Effector CD4-positive, alpha-beta T cell (primary cell): ENCODE results near the gene SEMA3B.
"Not testable (repeated sequence)": the region's sequence is repeated elsewhere in the genome, so short reads cannot be mapped to it uniquely, and the experiment has no call there.

ENCODE experiments used
- DNase-seq: peaks from one replicate; pipeline ENCODE4 v3.0.0-alpha.2; 2020

Gene SEMA3B

DNA sequence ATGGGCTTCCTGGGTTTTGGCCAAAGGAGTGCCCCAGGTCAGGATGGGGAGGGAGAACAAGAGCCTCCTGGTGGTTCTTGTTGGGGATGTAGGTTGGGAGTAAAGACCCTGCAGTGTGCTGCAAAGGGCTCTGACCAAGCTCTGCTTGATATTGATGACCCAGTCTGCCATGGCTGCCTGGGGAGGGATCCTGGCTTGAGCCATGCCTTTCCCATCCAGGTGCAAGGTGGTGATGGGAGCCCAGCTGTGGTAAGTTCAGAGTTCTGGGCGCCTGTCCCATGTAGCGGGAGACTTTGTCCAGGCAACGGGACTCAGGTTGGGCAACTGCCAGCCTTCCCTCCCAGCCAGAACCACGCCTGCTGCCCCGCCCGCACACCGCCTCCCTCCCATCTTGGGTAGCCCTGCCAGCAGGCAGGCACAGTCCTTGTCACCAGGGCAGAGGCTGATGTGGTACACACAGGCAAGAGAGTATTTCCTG lies 30.4 kb upstream of the SEMA3B start:
- no peak for DNase-seq

GRCh38 chr3:50239649-50240048 lies 29.3 kb upstream of the SEMA3B start:
- no peak for DNase-seq

DNA sequence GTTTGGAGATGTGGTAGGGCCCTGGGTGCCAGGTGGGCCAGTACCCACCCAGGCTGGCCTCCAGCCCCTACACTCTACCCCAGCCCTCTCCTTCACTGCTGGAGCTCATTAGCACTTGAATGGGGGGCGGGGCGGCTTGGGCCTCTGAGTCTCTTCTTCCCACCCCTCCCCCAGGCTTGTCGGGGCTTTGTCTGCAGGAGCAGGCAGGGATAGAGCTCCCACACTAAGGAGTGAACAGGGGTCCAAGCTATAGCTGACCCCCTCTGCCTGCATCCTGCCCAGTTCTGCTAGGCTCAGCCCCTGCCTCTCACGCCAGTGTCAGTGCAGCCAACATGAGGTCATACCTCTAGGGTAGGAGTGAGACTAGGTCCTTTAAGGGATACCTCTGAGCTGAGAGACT lies 27.8 kb upstream of the SEMA3B start:
- DNase-seq, result no peak

DNA sequence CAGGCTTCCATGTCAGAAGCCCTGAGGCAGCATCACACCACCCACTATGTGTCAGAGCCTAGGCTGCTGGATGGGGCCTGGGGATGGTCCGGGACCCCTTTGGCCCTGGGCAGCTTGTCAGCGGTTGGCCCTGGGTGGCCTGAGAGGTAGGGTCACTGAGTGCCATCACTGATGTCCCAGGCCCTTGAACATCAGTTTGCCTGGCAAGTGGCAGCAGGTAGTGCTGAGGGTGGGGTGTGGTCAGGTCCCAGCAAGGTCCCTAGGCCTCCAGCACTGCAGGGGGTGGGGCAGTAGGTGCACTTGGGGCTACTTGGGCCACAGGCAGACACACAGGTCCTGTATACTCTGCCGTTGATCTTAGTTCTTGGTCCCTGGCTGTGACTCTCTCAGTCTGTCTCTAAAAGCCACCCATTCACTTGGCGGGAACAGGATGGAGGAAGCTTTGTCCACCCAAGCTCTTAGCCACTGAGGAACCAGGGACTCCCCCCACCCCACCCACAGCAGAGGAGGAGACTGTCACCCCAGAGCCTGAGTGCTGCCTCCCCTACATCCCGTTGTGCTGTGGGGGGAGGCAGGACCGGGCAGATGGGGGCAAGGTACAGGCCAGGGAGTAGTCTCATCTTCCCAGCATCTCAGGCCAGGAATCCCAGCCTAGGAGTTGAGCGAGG lies 27.1 kb upstream of the SEMA3B start:
- DNase-seq, result no peak

- DNase-seq, result no peak
Observed at GRCh38 chr3:50242381-50242770, 26.6 kb upstream of the SEMA3B start.

DNA sequence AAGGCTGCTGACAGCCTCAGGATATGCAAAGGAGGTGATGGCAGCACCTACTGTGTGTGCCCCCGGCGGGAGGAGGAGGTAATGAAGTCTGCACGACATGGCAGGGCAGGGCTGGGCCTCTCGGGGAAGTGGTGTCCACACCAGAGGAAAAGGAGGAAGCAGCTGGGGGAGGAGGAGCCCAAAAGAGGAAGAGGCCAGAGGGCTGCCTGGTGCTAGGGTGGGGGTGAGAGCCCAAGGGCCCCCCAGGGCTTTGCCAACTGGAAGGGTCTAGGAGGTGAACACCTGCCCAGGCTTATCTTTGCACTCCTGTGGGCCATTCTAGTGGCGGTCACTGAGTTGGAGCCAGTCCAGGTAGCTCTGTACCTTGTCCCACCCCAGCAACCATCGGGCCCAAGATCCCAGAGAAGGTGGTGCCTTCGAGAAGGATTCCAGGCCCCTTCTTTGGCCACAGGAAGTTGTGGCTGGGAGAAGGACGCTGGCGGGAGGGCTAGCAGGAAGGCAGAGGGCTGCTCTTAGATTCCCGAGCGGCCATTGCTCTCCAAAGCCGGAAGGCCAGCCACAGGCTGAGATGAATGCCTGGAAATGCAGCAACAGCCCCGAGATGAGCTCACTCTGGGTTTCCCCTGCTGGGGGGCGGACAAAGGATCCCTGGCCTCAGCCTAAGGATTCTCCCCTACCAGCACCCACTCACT lies 25.9 kb upstream of the SEMA3B start:
- DNase-seq, result peak; percentile 17

- no peak for DNase-seq
Observed at GRCh38 chr3:50243543-50243895, 25.4 kb upstream of the SEMA3B start.

DNA sequence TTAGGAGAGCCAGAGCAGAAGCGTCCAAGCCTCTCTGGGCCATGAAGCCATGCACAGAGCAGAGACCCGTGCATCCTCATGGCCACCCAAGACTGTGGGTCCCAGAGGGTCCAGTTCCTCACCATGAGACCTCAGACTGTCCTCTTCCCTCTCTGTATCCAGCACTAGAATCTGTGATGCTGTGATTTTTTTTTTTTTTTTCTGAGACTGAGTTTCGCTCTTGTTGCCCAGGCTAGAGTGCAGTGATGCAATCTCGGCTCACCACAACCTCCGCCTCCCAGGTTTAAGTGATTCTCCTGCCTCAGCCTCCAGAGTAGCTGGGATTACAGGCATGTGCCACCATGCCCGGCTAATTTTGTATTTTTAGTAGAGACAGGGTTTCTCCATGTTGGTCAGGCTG lies 24.1 kb upstream of the SEMA3B start:
- not testable (repeated sequence) for DNase-seq

GRCh38 chr3:50245251-50245745 lies 23.6 kb upstream of the SEMA3B start:
- DNase-seq, result no peak

GRCh38 chr3:50245831-50246516 lies 23.0 kb upstream of the SEMA3B start:
- DNase-seq, result peak; percentile 98

DNA sequence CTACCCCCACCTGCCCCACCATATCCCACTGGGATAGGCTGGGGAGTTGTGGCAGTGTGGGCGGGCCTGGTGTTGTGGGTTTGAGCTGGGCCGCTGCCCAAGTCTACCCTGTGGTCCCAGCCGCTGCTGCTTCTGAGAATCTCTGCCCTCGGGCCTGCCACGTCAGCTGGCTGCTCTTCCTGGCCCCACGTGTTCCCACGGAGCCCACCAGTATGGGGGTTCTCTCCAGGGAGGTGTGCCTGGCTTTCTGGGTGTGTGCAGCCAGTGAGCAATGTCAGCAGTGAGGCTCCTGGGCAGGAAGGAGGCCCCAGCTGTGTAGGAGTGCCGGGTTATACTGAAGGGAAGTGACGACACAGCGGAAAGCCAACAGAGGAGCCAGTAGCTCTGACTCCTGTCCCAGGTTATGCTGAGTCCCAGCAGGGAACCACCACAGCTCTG lies 22.4 kb upstream of the SEMA3B start:
- DNase-seq, result peak; percentile 75

GRCh38 chr3:50248387-50248786 lies 20.6 kb upstream of the SEMA3B start:
- no peak for DNase-seq

DNA sequence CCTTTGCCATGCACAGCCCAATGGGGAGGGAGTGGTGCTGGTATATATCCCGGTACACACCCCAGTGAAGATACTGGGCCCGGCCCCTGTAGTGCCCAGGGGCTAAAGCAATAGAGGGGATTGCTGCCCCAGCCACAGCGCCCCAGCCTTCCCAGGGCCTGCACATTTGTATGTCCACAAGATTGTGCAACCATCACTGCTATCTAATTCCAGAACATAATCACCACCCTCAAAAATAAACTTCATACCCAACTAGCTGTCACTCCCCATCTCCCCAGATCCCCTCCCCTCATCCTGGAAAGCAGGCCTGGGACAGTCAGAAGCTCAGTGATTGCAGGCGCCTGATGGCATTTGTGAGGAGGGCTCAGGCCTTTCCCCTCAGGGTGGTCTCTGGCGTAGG lies 19.5 kb upstream of the SEMA3B start:
- no peak for DNase-seq

DNA sequence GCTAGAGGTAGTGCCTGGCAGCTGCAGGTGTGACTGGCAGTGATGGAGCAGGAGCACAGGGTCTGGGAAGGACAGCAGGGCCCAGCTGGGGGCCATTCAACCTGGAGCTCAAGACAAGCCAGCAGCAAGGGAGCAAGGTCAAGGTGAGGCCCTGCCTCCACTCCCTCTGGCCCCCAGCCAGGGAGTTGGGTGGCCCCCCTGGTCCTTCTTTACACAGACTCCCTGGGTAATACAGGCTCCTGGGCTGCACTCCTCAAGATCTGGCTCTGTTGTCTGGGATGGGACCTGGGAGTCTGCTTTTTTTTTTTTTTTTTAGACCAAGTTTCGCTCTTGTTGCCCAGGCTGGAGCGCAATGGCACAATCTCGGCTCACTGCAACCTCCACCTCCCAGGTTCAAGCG lies 18.4 kb upstream of the SEMA3B start:
- no peak for DNase-seq

DNA sequence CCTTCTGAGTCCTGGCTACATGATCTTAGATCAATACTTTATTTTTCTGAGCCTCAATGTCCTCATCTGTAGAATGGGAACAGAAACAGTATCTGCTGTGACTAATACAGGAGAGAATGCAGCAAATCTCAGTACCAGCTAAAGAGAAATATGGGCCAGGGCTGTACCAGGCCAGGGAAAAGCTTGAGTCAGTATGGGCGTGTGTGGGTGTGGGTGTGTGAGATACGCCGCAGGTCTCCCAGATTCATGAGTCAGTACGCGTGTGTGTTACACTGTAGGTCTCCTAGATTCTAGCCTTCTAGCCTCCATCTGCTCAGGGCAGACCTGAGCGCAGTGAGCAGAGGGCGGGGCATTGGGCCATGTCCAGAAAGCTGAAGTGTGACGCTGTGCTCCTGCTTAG lies 17.7 kb upstream of the SEMA3B start:
- DNase-seq, result no peak

DNA sequence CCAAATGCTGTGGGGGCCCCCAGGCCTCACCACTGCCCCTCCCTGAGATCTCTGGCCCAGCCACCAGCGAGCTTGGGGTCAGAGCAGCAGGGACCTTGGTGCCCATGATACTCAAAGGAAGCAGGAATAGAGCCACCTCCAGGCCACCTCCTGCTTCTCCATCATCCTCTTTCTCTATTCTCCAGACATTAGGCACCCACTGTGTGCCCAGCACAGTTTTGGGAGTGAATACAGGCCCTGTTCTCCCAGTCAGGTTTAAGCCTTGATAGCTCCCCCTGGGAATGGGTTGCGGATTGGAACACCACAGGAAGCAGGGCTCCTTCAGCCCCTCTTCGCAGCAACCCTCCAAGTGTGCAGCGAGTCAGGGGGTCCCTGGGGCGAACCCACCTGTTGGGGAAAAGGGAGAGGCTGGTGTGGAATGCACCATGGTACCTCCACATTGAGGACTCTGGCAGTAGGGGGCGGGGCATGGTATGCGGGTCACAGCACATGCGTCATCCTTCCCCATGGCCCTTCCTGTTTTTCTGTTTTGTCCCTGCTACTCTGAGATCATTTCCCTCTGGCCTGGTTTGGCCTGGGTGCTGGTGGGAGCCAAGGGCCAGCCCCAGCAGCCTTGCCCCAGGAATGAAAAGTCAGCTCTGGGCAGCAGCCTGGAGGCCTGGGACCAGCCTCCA lies 14.2 kb upstream of the SEMA3B start:
- DNase-seq, result no peak

DNA sequence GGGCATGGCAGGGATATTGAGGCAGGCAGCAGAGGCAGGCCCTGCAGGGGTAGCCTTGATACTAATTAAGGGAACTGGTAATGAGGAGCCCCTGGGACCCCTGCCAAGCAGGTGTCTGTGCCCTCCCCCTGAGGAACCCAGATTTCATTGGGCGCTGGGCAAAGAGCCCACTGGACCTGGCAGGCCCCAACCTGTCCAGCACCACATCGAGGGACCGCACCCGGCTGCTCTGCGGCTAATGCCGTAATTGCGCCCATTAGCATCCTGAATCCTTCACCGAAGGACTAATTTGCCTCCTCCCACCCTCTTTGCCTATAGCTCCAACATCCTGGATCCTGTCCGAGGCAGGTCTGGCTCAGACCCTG lies 13.7 kb upstream of the SEMA3B start:
- no peak for DNase-seq

DNA sequence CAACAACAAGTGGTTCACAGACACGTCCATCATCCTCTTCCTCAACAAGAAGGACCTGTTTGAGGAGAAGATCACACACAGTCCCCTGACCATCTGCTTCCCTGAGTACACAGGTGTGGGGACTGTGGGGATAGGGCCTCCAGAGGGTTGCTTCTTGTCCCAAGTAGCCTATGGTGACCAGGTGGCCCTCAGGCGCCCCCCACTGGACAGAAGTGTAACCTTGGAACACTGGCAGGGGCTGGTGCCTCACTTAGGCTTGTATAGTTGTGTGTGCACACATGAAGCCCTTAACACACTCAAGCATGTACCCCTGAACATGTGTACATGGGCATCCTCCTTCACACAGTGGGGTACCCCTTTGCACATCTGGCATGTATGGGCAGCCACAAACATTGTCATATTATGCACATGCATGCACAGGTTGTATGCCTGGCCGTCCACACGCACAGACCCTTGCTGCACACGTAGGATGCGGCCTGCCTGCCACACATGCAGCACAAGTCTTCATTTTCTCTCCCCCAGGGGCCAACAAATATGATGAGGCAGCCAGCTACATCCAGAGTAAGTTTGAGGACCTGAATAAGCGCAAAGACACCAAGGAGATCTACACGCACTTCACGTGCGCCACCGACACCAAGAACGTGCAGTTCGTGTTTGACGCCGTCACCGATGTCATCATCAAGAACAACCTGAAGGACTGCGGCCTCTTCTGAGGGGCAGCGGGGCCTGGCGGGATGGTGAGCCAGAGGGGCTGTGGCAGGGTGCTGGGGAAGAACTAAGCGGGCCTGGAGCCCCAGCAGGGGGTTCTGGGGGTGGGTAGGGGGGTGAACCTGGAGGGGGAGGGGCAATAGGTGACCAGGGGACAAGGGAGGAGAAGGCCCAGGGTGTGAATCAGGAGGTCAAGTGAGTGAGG lies 11.7 kb upstream of the SEMA3B start:
- DNase-seq, result no peak

GRCh38 chr3:50258029-50258680 lies 10.8 kb upstream of the SEMA3B start:
- DNase-seq, result no peak

- DNase-seq, result no peak
Observed at GRCh38 chr3:50258979-50259378, 10.0 kb upstream of the SEMA3B start.

DNA sequence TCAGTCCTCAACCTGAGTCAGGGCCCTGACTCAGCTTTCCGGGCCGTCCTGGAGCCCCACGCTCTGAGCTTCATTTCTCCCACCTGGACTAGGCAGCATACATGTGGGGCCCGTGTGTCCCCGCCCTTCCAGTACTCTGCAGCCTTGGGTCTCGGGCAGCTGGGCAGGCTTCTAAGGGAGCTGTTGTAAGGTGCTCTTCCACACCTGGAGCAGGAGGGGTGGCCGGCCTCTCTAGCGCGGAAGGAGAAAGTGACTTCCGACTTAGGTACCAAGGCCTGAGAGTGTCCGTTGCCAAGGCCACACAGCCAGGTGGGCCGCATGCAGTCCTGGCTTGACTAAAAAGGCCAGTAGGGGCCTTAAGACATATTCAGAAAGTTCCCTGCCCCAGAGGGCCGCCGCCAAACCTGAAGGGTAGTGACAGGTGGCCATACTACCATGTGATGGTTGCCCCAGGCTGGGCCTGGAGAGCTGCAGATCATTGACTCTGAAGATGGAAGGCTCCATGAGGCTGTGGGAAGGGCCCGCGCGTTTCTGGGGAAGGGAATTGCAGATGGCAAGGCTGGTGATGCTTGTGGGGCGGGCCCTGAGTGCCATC lies 9.4 kb upstream of the SEMA3B start:
- DNase-seq, result no peak
